Immature natural killer cell (primary cell): Measurements from ENCODE around the gene LRMDA. TPM values are rescaled to one million over a fixed set of nuclear protein-coding genes. Genes with fewer than 3 reads are reported as not detected.

Experiments used
- DNase-seq, 3 donors: peaks; one replicate each; pipeline ENCODE4 v3.0.0; 2022; ENCODE audit warnings: mixed read lengths in 1 of 3
- H3K27ac Mint-ChIP-seq, 6 donors: one replicate each; pipeline ENCODE4 v1.8.0; 2020; ENCODE audit warnings: mixed read lengths in 6 of 6, mild to moderate bottlenecking in 5 of 6, inconsistent platforms in 4 of 6, moderate library complexity in 3 of 6
- H3K27me3 Mint-ChIP-seq, 3 donors: one replicate each; pipeline ENCODE4 v1.8.0; 2020 to 2021; ENCODE audit warnings: low read depth in 3 of 3, mild to moderate bottlenecking in 3 of 3, mixed read lengths in 3 of 3, moderate library complexity in 3 of 3, inconsistent platforms in 1 of 3
- H3K36me3 Mint-ChIP-seq, 3 donors: one replicate each; pipeline ENCODE4 v1.8.0; 2020; ENCODE audit warnings: mixed read lengths in 3 of 3, inconsistent platforms in 2 of 3, mild to moderate bottlenecking in 2 of 3
- H3K4me1 Mint-ChIP-seq, 2 donors: one replicate each; pipeline ENCODE4 v1.8.0; 2020; ENCODE audit warnings: inconsistent platforms in 2 of 2, mild to moderate bottlenecking in 2 of 2, mixed read lengths in 2 of 2, moderate library complexity in 1 of 2
- H3K4me3 Mint-ChIP-seq, 5 donors: one replicate each; pipeline ENCODE4 v1.8.0; 2020; ENCODE audit warnings: mild to moderate bottlenecking in 5 of 5, mixed read lengths in 5 of 5, inconsistent platforms in 3 of 5, moderate library complexity in 3 of 5
- H3K9me3 Mint-ChIP-seq, 6 donors: one replicate each; pipeline ENCODE4 v1.8.0; 2020; ENCODE audit warnings: mild to moderate bottlenecking in 6 of 6, mixed read lengths in 6 of 6, inconsistent platforms in 4 of 6, moderate library complexity in 3 of 6
- polyA plus RNA-seq, 3 donors: library from polyadenylated mRNA; unstranded; fragments of 300-500 nt; fragmentation: Illumina TruSeq; gene quantifications; one replicate each; pipeline ENCODE4 v1.2.3, GENCODE V29; 2021

The LRMDA gene
- polyA plus RNA-seq, 3 donors from 2014 or later = 1.7 to 14.2 (median 2.3) TPM

- Mint-ChIP-seq H3K9me3 (peaks cover 0 to 8% (median 0%) of the 10 kb centered on the region in 6 donors), H3K27me3 (peaks cover 0 to 6% (median 0%) of the 10 kb centered on the region in 3 donors), H3K4me1 (no peaks in the 10 kb centered on the region), H3K36me3 (peaks cover 0 to 3% (median 0%) of the 10 kb centered on the region in 3 donors), H3K4me3 (no peak overlapping the region), H3K27ac (no peak overlapping the region)
- no peak for DNase-seq
Observed at GRCh38 chr10:75836064-75836463, 404.6 kb downstream of the LRMDA start.

GRCh38 chr10:75838486-75838885 lies 407.1 kb downstream of the LRMDA start:
- no peak overlapping the region for H3K27ac Mint-ChIP-seq
- no peaks in the 10 kb centered on the region for H3K4me1 Mint-ChIP-seq
- H3K27me3 Mint-ChIP-seq = peaks cover 0 to 6% (median 3%) of the 10 kb centered on the region in 3 donors
- peaks cover 0 to 3% (median 0%) of the 10 kb centered on the region in 3 donors for H3K36me3 Mint-ChIP-seq
- peaks cover 0 to 4% (median 0%) of the 10 kb centered on the region in 6 donors for H3K9me3 Mint-ChIP-seq
- H3K4me3 Mint-ChIP-seq = no peak overlapping the region
- no peak for DNase-seq

- peaks cover 0 to 3% (median 0%) of the 10 kb centered on the region in 3 donors for H3K36me3 Mint-ChIP-seq
- H3K27ac Mint-ChIP-seq = no peak overlapping the region
- DNase-seq = no peak
- no peaks in the 10 kb centered on the region for H3K4me1 Mint-ChIP-seq
- peaks cover 0 to 4% (median 0%) of the 10 kb centered on the region in 6 donors for H3K9me3 Mint-ChIP-seq
- no peak overlapping the region for H3K4me3 Mint-ChIP-seq
- peaks cover 0 to 5% (median 3%) of the 10 kb centered on the region in 3 donors for H3K27me3 Mint-ChIP-seq
Observed at GRCh38 chr10:75839020-75839419, 407.6 kb downstream of the LRMDA start.

GRCh38 chr10:75841266-75841665 lies 409.8 kb downstream of the LRMDA start:
- H3K9me3 Mint-ChIP-seq = peaks cover 0 to 2% (median 0%) of the 10 kb centered on the region in 6 donors
- no peak for DNase-seq
- H3K27ac Mint-ChIP-seq = no peak overlapping the region
- H3K27me3 Mint-ChIP-seq = peaks cover 0 to 5% (median 3%) of the 10 kb centered on the region in 3 donors
- H3K4me3 Mint-ChIP-seq = no peak overlapping the region
- no peaks in the 10 kb centered on the region for H3K4me1 Mint-ChIP-seq
- H3K36me3 Mint-ChIP-seq = peaks cover 0 to 3% (median 0%) of the 10 kb centered on the region in 3 donors

GRCh38 chr10:75845176-75845947 lies 413.9 kb downstream of the LRMDA start:
- DNase-seq = no peak
- peaks cover 0 to 2% (median 0%) of the 10 kb centered on the region in 6 donors for H3K9me3 Mint-ChIP-seq
- no peaks in the 10 kb centered on the region for H3K36me3 Mint-ChIP-seq

GRCh38 chr10:75847477-75847876 lies 416.1 kb downstream of the LRMDA start:
- Mint-ChIP-seq H3K27ac (no peak overlapping the region), H3K4me3 (no peak overlapping the region), H3K4me1 (no peaks in the 10 kb centered on the region), H3K9me3 (peaks cover 0 to 2% (median 0%) of the 10 kb centered on the region in 6 donors), H3K27me3 (peaks cover 0 to 3% (median 2%) of the 10 kb centered on the region in 3 donors), H3K36me3 (no peaks in the 10 kb centered on the region)
- no peak for DNase-seq

More at GRCh38 chr10:75845176-75845947, 413.9 kb downstream of the LRMDA start:
- no peaks in the 10 kb centered on the region for H3K4me1 Mint-ChIP-seq
- peaks cover 0 to 3% (median 2%) of the 10 kb centered on the region in 3 donors for H3K27me3 Mint-ChIP-seq
- H3K4me3 Mint-ChIP-seq = no peak overlapping the region
- H3K27ac Mint-ChIP-seq = no peak overlapping the region

GRCh38 chr10:75851580-75852345 lies 420.3 kb downstream of the LRMDA start:
- Mint-ChIP-seq H3K36me3 (no peaks in the 10 kb centered on the region), H3K27ac (no peak overlapping the region), H3K27me3 (no peaks in the 10 kb centered on the region), H3K4me3 (no peak overlapping the region), H3K9me3 (peaks cover 0 to 2% (median 0%) of the 10 kb centered on the region in 6 donors), H3K4me1 (no peaks in the 10 kb centered on the region)
- DNase-seq = no peak

GRCh38 chr10:75852851-75853484 lies 421.5 kb downstream of the LRMDA start:
- Mint-ChIP-seq H3K36me3 (no peaks in the 10 kb centered on the region), H3K9me3 (peaks cover 0 to 2% (median 0%) of the 10 kb centered on the region in 6 donors), H3K27ac (no peak overlapping the region), H3K27me3 (no peaks in the 10 kb centered on the region), H3K4me3 (no peak overlapping the region), H3K4me1 (no peaks in the 10 kb centered on the region)
- no peak for DNase-seq

GRCh38 chr10:75857269-75857846 lies 425.9 kb downstream of the LRMDA start:
- DNase-seq = no peak
- Mint-ChIP-seq H3K27me3 (peaks cover 0 to 4% (median 0%) of the 10 kb centered on the region in 3 donors), H3K4me1 (no peaks in the 10 kb centered on the region), H3K27ac (no peak overlapping the region), H3K36me3 (no peaks in the 10 kb centered on the region), H3K9me3 (no peaks in the 10 kb centered on the region), H3K4me3 (no peak overlapping the region)

- no peaks in the 10 kb centered on the region for H3K9me3 Mint-ChIP-seq
- H3K27me3 Mint-ChIP-seq = peaks cover 0 to 4% (median 0%) of the 10 kb centered on the region in 3 donors
- H3K4me1 Mint-ChIP-seq = no peaks in the 10 kb centered on the region
- no peak overlapping the region for H3K27ac Mint-ChIP-seq
- no peak for DNase-seq
- H3K36me3 Mint-ChIP-seq = no peaks in the 10 kb centered on the region
- no peak overlapping the region for H3K4me3 Mint-ChIP-seq
Observed at GRCh38 chr10:75857896-75858295, 426.5 kb downstream of the LRMDA start.

GRCh38 chr10:75858339-75858738 lies 426.9 kb downstream of the LRMDA start:
- Mint-ChIP-seq H3K4me1 (no peaks in the 10 kb centered on the region), H3K36me3 (no peaks in the 10 kb centered on the region), H3K27ac (no peak overlapping the region), H3K9me3 (no peaks in the 10 kb centered on the region), H3K4me3 (no peak overlapping the region), H3K27me3 (peaks cover 0 to 4% (median 0%) of the 10 kb centered on the region in 3 donors)
- DNase-seq = no peak

- Mint-ChIP-seq H3K36me3 (no peaks in the 10 kb centered on the region), H3K4me1 (no peaks in the 10 kb centered on the region), H3K4me3 (no peak overlapping the region), H3K27ac (no peak overlapping the region), H3K9me3 (no peaks in the 10 kb centered on the region), H3K27me3 (peaks cover 0 to 4% (median 0%) of the 10 kb centered on the region in 3 donors)
- DNase-seq = no peak
Observed at GRCh38 chr10:75859141-75859540, 427.7 kb downstream of the LRMDA start.

- no peaks in the 10 kb centered on the region for H3K9me3 Mint-ChIP-seq
- no peak overlapping the region for H3K27ac Mint-ChIP-seq
- H3K4me3 Mint-ChIP-seq = no peak overlapping the region
- H3K4me1 Mint-ChIP-seq = no peaks in the 10 kb centered on the region
- H3K36me3 Mint-ChIP-seq = no peaks in the 10 kb centered on the region
- H3K27me3 Mint-ChIP-seq = peaks cover 0 to 4% (median 0%) of the 10 kb centered on the region in 3 donors
- DNase-seq = no peak
Observed at GRCh38 chr10:75860009-75860408, 428.6 kb downstream of the LRMDA start.
